Ovary (tissue), 3 donors: ENCODE measurements around the gene SPAG5.

Source experiments
- EP300 ChIP-seq: sonication (generic); formaldehyde crosslinking; IDR thresholded peaks from one replicate; pipeline ENCODE4 v1.6.1; 2017; ENCODE audit warnings: antibody characterized with exemption
- POLR2A ChIP-seq: fragments of 450-650 bp; IDR thresholded peaks from one replicate; pipeline ENCODE4 v1.6.1; 2017; ENCODE audit warnings: antibody characterized with exemption, mild to moderate bottlenecking, moderate library complexity
- TF ChIP-seq, protein P1 (sequence below), 3 donors: fragments of 450-650 bp in 2 of 3; fragments of 200-600 bp in 1 of 3; IDR thresholded peaks; one replicate each; pipeline versions ENCODE4 v1.5.1 to v1.8.0; 2016 to 2022; ENCODE audit warnings: antibody characterized with exemption in 3 of 3, mild to moderate bottlenecking in 1 of 3
- donor health status: DM: no; HTN: no; CAD: no.

DNA sequence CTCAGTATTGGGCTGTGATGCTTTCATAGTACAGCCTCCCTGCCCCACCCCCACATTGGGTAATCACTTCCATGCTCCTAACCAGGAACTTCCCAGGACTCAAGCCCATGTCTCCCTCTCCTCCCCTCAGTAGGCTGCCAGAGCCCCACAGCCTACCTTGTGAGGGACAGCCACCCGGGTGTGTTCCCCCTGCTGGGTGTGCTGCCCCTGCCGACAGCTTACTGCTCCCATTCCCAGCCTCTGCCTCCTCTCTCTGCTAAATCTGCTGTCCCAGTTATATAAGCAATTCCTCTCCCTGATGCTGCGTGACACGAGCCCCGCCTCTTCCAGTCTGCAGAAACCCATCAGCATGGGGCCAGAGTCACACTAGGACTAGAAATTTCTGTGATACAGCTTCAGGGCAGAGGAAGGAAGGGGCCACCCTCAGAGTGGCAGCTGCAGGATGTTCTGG lies 15.1 kb upstream of the SPAG5 start, which contains the start of gene RSKR:
- TF ChIP-seq, protein P1, sequence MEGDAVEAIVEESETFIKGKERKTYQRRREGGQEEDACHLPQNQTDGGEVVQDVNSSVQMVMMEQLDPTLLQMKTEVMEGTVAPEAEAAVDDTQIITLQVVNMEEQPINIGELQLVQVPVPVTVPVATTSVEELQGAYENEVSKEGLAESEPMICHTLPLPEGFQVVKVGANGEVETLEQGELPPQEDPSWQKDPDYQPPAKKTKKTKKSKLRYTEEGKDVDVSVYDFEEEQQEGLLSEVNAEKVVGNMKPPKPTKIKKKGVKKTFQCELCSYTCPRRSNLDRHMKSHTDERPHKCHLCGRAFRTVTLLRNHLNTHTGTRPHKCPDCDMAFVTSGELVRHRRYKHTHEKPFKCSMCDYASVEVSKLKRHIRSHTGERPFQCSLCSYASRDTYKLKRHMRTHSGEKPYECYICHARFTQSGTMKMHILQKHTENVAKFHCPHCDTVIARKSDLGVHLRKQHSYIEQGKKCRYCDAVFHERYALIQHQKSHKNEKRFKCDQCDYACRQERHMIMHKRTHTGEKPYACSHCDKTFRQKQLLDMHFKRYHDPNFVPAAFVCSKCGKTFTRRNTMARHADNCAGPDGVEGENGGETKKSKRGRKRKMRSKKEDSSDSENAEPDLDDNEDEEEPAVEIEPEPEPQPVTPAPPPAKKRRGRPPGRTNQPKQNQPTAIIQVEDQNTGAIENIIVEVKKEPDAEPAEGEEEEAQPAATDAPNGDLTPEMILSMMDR (IDR thresholded peaks at IDR 0.05), result no peak
- no peak for TF ChIP-seq POLR2A
- TF ChIP-seq EP300, result no peak
